Measurements from ENCODE around the gene LDLRAD4.

DNA sequence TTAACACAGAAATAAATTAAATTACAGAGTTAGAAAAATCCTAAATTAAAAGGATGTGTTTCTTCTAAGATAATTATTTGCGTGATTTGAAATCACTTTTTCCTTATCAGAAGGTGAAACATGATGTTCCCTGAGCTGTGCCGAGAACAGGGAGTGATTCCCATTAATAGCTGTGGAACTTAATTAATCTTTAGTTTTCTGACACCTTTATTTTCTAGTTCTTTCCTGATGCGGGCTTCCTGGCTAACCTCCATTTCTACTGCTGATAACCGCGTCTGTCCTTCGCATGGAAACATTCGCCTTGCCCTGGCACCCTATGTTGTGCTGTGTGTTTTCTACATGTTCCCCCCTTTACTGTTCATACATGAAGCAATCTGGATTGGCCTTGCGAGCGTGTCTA is 334.9 kb downstream of the LDLRAD4 start:
- TF ChIP-seq CTCF (IDR thresholded peaks at IDR 0.05; ENCODE audit: insufficient read depth, low read length, poor library complexity, severe bottlenecking) (no peak), EZH2phosphoT487 (conservative IDR thresholded peaks at IDR 0.05; ENCODE audit: low read length) (no peak)

Measured in SU-DHL-6 (cell line).